ENCODE results near the gene CRIM1.

The CRIM1 gene

GRCh38 chr2:36396878-36397539, 41.4 kb downstream of the CRIM1 start:
- TF ChIP-seq FOXP2 (optimal IDR thresholded peaks at IDR 0.05; ENCODE audit: borderline replicate concordance, extremely low read depth, extremely low read length, insufficient read depth) (no peak), POLR2AphosphoS5 (IDR thresholded peaks at IDR 0.05; ENCODE audit: low read depth, low read length) (no peak), SIN3A (IDR thresholded peaks at IDR 0.05; ENCODE audit: borderline replicate concordance, insufficient read depth, low read length) (no peak), TAF1 (IDR thresholded peaks at IDR 0.05; ENCODE audit: borderline replicate concordance, insufficient read depth, low read length) (no peak)
- TF ChIP-seq, protein P1, sequence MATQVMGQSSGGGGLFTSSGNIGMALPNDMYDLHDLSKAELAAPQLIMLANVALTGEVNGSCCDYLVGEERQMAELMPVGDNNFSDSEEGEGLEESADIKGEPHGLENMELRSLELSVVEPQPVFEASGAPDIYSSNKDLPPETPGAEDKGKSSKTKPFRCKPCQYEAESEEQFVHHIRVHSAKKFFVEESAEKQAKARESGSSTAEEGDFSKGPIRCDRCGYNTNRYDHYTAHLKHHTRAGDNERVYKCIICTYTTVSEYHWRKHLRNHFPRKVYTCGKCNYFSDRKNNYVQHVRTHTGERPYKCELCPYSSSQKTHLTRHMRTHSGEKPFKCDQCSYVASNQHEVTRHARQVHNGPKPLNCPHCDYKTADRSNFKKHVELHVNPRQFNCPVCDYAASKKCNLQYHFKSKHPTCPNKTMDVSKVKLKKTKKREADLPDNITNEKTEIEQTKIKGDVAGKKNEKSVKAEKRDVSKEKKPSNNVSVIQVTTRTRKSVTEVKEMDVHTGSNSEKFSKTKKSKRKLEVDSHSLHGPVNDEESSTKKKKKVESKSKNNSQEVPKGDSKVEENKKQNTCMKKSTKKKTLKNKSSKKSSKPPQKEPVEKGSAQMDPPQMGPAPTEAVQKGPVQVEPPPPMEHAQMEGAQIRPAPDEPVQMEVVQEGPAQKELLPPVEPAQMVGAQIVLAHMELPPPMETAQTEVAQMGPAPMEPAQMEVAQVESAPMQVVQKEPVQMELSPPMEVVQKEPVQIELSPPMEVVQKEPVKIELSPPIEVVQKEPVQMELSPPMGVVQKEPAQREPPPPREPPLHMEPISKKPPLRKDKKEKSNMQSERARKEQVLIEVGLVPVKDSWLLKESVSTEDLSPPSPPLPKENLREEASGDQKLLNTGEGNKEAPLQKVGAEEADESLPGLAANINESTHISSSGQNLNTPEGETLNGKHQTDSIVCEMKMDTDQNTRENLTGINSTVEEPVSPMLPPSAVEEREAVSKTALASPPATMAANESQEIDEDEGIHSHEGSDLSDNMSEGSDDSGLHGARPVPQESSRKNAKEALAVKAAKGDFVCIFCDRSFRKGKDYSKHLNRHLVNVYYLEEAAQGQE (IDR thresholded peaks at IDR 0.05; ENCODE audit: insufficient read depth in 1 of 2, low read depth in 2 of 2, low read length in 2 of 2): no peak

- TF ChIP-seq TAF1 (IDR thresholded peaks at IDR 0.05; ENCODE audit: borderline replicate concordance, insufficient read depth, low read length) (no peak), FOXP2 (optimal IDR thresholded peaks at IDR 0.05; ENCODE audit: borderline replicate concordance, extremely low read depth, extremely low read length, insufficient read depth) (no peak), POLR2AphosphoS5 (IDR thresholded peaks at IDR 0.05; ENCODE audit: low read depth, low read length) (no peak), SIN3A (IDR thresholded peaks at IDR 0.05; ENCODE audit: borderline replicate concordance, insufficient read depth, low read length) (no peak)
- TF ChIP-seq, protein P1 (IDR thresholded peaks at IDR 0.05; ENCODE audit: insufficient read depth in 1 of 2, low read depth in 2 of 2, low read length in 2 of 2): no peak
Measured at GRCh38 chr2:36397728-36398413, 42.3 kb downstream of the CRIM1 start.

- TF ChIP-seq TAF1 (IDR thresholded peaks at IDR 0.05; ENCODE audit: borderline replicate concordance, insufficient read depth, low read length) (no peak), POLR2AphosphoS5 (IDR thresholded peaks at IDR 0.05; ENCODE audit: low read depth, low read length) (no peak), SIN3A (IDR thresholded peaks at IDR 0.05; ENCODE audit: borderline replicate concordance, insufficient read depth, low read length) (no peak), FOXP2 (optimal IDR thresholded peaks at IDR 0.05; ENCODE audit: borderline replicate concordance, extremely low read depth, extremely low read length, insufficient read depth) (no peak)
- TF ChIP-seq, protein P1 (IDR thresholded peaks at IDR 0.05; ENCODE audit: insufficient read depth in 1 of 2, low read depth in 2 of 2, low read length in 2 of 2): no peak
Measured at GRCh38 chr2:36399050-36399449, 43.5 kb downstream of the CRIM1 start.

DNA sequence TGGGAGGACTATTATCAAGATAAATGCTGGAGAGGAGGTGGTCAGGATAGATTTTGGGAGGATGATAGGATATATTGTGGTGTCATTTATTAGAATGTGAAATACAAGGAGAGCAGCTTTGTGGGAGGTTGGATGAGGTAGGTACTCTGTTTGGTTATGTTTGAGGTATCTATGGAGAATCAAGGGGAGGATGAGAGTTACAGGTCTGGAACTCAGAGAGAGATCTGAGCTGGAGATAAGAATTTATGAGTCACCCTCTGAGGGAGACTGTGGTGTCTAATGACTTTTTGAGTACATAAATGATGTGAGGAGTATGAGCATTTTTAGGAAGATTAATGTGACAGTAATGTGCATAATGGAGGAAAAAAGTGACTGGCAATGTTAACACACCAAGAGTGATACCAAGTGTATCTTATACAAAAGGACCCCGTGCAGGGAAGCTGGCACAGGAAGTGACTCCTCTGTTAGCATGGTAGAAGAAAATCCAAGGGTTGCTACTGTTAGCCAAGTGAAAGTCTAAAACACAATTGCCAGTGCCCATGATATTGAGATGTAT, 48.2 kb downstream of the CRIM1 start:
- TF ChIP-seq, protein P1 (IDR thresholded peaks at IDR 0.05; ENCODE audit: insufficient read depth in 1 of 2, low read depth in 2 of 2, low read length in 2 of 2): no peak
- no peak for TF ChIP-seq TAF1 (IDR thresholded peaks at IDR 0.05; ENCODE audit: borderline replicate concordance, insufficient read depth, low read length)
- no peak for TF ChIP-seq FOXP2 (optimal IDR thresholded peaks at IDR 0.05; ENCODE audit: borderline replicate concordance, extremely low read depth, extremely low read length, insufficient read depth)
- TF ChIP-seq POLR2AphosphoS5 (IDR thresholded peaks at IDR 0.05; ENCODE audit: low read depth, low read length): no peak
- TF ChIP-seq SIN3A (IDR thresholded peaks at IDR 0.05; ENCODE audit: borderline replicate concordance, insufficient read depth, low read length): no peak
